Measurements from ENCODE around the gene MCCD1. TPM values are rescaled to one million over a fixed set of nuclear protein-coding genes. Genes with fewer than 3 reads are reported as not detected.

The MCCD1 gene
- total and polyA plus RNA-seq, 2 experiments from 2014 or later = not detected

DNA sequence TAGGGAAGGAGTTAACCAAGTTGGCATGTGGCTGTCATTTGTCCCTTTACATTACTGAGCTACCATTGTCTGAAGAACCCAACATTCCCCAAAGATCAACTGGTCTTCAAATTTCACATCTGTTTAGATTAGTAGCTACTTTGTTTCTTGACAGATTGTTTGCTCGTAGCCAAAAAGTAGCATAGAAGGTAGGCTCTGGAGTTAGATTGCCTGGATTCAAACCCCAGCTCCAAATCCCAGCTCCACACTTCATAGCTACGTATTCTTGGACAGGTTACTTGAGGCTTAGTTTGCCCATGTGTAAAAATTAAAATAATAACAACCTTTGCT lies 19.7 kb downstream of the MCCD1 start:
- ATAC-seq = no peak
- Histone ChIP-seq H3K4me3 (no peak overlapping the region), H2AFZ (no peak overlapping the region), H3F3A (replicated peaks; ENCODE audit: low read depth) (0 out of 2 replicates have a peak, but pooled peaks cover 4% of the 10 kb centered on the region), H3K4me2 (no peak overlapping the region), H3K79me2 (replicated peaks; ENCODE audit: insufficient read depth) (peaks cover 10% of the 10 kb centered on the region), H3K36me3 (ENCODE audit: insufficient read depth) (0 out of 2 replicates have a peak, but pooled peaks cover 8% of the 10 kb centered on the region), H3K27me3 (ENCODE audit: insufficient read depth) (no peaks in the 10 kb centered on the region), H3K4me1 (ENCODE audit: insufficient read depth) (0 out of 2 replicates have a peak, but pooled peaks cover 7% of the 10 kb centered on the region), H3K27ac (ENCODE audit: low read depth) (no peak overlapping the region), H4K20me1 (replicated peaks; ENCODE audit: insufficient read depth) (no peaks in the 10 kb centered on the region), H3K9me2 (ENCODE audit: insufficient read depth) (no peaks in the 10 kb centered on the region)
- Mint-ChIP-seq H3K27me3 (ENCODE audit: insufficient read depth, low read depth, poor library complexity) (peaks cover 5% of the 10 kb centered on the region), H3K36me3 (ENCODE audit: low read depth) (peaks cover 27% of the 10 kb centered on the region), H3K27ac (no peak overlapping the region), H3K4me1 (peaks cover 18% of the 10 kb centered on the region), H3K9me3 (no peaks in the 10 kb centered on the region), H3K4me3 (peak overlapping the region; percentile 76; the same call in 1 of the 3 replicates)
- no peak for DNase-seq (ENCODE audit: low spot score)
- no peak for TF ChIP-seq EZH2phosphoT487 (IDR thresholded peaks at IDR 0.05; ENCODE audit: unreplicated experiment)
- TF ChIP-seq EZH2 (IDR thresholded peaks at IDR 0.05; ENCODE audit: low read depth, unreplicated experiment) = no peak
- no peak for TF ChIP-seq ZNF114 (CRISPR knock-in tag; IDR thresholded peaks at IDR 0.05)
- TF ChIP-seq, protein P1, sequence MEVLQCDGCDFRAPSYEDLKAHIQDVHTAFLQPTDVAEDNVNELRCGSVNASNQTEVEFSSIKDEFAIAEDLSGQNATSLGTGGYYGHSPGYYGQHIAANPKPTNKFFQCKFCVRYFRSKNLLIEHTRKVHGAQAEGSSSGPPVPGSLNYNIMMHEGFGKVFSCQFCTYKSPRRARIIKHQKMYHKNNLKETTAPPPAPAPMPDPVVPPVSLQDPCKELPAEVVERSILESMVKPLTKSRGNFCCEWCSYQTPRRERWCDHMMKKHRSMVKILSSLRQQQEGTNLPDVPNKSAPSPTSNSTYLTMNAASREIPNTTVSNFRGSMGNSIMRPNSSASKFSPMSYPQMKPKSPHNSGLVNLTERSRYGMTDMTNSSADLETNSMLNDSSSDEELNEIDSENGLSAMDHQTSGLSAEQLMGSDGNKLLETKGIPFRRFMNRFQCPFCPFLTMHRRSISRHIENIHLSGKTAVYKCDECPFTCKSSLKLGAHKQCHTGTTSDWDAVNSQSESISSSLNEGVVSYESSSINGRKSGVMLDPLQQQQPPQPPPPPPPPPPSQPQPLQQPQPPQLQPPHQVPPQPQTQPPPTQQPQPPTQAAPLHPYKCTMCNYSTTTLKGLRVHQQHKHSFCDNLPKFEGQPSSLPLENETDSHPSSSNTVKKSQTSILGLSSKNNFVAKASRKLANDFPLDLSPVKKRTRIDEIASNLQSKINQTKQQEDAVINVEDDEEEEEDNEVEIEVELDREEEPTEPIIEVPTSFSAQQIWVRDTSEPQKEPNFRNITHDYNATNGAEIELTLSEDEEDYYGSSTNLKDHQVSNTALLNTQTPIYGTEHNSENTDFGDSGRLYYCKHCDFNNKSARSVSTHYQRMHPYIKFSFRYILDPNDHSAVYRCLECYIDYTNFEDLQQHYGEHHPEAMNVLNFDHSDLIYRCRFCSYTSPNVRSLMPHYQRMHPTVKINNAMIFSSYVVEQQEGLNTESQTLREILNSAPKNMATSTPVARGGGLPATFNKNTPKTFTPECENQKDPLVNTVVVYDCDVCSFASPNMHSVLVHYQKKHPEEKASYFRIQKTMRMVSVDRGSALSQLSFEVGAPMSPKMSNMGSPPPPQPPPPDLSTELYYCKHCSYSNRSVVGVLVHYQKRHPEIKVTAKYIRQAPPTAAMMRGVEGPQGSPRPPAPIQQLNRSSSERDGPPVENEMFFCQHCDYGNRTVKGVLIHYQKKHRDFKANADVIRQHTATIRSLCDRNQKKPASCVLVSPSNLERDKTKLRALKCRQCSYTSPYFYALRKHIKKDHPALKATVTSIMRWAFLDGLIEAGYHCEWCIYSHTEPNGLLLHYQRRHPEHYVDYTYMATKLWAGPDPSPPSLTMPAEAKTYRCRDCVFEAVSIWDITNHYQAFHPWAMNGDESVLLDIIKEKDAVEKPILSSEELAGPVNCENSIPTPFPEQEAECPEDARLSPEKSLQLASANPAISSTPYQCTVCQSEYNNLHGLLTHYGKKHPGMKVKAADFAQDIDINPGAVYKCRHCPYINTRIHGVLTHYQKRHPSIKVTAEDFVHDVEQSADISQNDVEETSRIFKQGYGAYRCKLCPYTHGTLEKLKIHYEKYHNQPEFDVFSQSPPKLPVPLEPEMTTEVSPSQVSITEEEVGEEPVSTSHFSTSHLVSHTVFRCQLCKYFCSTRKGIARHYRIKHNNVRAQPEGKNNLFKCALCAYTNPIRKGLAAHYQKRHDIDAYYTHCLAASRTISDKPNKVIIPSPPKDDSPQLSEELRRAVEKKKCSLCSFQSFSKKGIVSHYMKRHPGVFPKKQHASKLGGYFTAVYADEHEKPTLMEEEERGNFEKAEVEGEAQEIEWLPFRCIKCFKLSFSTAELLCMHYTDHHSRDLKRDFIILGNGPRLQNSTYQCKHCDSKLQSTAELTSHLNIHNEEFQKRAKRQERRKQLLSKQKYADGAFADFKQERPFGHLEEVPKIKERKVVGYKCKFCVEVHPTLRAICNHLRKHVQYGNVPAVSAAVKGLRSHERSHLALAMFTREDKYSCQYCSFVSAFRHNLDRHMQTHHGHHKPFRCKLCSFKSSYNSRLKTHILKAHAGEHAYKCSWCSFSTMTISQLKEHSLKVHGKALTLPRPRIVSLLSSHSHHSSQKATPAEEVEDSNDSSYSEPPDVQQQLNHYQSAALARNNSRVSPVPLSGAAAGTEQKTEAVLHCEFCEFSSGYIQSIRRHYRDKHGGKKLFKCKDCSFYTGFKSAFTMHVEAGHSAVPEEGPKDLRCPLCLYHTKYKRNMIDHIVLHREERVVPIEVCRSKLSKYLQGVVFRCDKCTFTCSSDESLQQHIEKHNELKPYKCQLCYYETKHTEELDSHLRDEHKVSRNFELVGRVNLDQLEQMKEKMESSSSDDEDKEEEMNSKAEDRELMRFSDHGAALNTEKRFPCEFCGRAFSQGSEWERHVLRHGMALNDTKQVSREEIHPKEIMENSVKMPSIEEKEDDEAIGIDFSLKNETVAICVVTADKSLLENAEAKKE (CRISPR knock-in tag; IDR thresholded peaks at IDR 0.05) = no peak
- TF ChIP-seq CREB1 (CRISPR knock-in tag; IDR thresholded peaks at IDR 0.05; ENCODE audit: low read depth) = no peak
- TF ChIP-seq, protein P2, sequence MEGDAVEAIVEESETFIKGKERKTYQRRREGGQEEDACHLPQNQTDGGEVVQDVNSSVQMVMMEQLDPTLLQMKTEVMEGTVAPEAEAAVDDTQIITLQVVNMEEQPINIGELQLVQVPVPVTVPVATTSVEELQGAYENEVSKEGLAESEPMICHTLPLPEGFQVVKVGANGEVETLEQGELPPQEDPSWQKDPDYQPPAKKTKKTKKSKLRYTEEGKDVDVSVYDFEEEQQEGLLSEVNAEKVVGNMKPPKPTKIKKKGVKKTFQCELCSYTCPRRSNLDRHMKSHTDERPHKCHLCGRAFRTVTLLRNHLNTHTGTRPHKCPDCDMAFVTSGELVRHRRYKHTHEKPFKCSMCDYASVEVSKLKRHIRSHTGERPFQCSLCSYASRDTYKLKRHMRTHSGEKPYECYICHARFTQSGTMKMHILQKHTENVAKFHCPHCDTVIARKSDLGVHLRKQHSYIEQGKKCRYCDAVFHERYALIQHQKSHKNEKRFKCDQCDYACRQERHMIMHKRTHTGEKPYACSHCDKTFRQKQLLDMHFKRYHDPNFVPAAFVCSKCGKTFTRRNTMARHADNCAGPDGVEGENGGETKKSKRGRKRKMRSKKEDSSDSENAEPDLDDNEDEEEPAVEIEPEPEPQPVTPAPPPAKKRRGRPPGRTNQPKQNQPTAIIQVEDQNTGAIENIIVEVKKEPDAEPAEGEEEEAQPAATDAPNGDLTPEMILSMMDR (conservative IDR thresholded peaks at IDR 0.05; ENCODE audit: low read depth in 2 of 2) = no peak
- TF ChIP-seq, protein P3, sequence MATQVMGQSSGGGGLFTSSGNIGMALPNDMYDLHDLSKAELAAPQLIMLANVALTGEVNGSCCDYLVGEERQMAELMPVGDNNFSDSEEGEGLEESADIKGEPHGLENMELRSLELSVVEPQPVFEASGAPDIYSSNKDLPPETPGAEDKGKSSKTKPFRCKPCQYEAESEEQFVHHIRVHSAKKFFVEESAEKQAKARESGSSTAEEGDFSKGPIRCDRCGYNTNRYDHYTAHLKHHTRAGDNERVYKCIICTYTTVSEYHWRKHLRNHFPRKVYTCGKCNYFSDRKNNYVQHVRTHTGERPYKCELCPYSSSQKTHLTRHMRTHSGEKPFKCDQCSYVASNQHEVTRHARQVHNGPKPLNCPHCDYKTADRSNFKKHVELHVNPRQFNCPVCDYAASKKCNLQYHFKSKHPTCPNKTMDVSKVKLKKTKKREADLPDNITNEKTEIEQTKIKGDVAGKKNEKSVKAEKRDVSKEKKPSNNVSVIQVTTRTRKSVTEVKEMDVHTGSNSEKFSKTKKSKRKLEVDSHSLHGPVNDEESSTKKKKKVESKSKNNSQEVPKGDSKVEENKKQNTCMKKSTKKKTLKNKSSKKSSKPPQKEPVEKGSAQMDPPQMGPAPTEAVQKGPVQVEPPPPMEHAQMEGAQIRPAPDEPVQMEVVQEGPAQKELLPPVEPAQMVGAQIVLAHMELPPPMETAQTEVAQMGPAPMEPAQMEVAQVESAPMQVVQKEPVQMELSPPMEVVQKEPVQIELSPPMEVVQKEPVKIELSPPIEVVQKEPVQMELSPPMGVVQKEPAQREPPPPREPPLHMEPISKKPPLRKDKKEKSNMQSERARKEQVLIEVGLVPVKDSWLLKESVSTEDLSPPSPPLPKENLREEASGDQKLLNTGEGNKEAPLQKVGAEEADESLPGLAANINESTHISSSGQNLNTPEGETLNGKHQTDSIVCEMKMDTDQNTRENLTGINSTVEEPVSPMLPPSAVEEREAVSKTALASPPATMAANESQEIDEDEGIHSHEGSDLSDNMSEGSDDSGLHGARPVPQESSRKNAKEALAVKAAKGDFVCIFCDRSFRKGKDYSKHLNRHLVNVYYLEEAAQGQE (IDR thresholded peaks at IDR 0.05; ENCODE audit: unreplicated experiment) = no peak
- TF ChIP-seq, protein P4, sequence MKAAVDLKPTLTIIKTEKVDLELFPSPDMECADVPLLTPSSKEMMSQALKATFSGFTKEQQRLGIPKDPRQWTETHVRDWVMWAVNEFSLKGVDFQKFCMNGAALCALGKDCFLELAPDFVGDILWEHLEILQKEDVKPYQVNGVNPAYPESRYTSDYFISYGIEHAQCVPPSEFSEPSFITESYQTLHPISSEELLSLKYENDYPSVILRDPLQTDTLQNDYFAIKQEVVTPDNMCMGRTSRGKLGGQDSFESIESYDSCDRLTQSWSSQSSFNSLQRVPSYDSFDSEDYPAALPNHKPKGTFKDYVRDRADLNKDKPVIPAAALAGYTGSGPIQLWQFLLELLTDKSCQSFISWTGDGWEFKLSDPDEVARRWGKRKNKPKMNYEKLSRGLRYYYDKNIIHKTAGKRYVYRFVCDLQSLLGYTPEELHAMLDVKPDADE (IDR thresholded peaks at IDR 0.05) = no peak
- TF ChIP-seq ZNF331 (CRISPR knock-in tag; IDR thresholded peaks at IDR 0.05; ENCODE audit: low read depth) = no peak
- TF ChIP-seq STAT1 (IDR thresholded peaks at IDR 0.05; ENCODE audit: unreplicated experiment) = no peak
- TF ChIP-seq POLR2AphosphoS5 (IDR thresholded peaks at IDR 0.05; ENCODE audit: low read depth) = no peak
- no peak for TF ChIP-seq JUNB (IDR thresholded peaks at IDR 0.05; ENCODE audit: unreplicated experiment)
- no peak for TF ChIP-seq NANOG (IDR thresholded peaks at IDR 0.05; ENCODE audit: borderline replicate concordance)

Data from GM23338 (cell line).